Testis (tissue), 3 donors: Measurements from ENCODE around the gene PIEZO2. TPM values are rescaled to one million over a fixed set of nuclear protein-coding genes. Genes with fewer than 3 reads are reported as not detected.

Source experiments
- DNase-seq: peaks from one replicate; pipeline ENCODE4 v3.0.0-alpha.2; 2019
- H3K27ac ChIP-seq, 2 donors: fragments of 200-600 bp; sonication (generic); one replicate each; pipeline ENCODE4 v1.5.1; 2019
- H3K27me3 ChIP-seq: fragments of 200-600 bp; sonication (generic); one replicate; pipeline ENCODE4 v1.5.1; 2019
- H3K36me3 ChIP-seq: fragments of 200-600 bp; sonication (generic); one replicate; pipeline ENCODE4 v1.5.1; 2017; ENCODE audit warnings: low read depth; ENCODE audit errors: missing control alignments
- H3K4me1 ChIP-seq: fragments of 200-600 bp; sonication (generic); one replicate; pipeline ENCODE4 v1.5.1; 2019
- H3K4me3 ChIP-seq, 2 donors: fragments of 200-600 bp; sonication (generic); one replicate each; pipeline ENCODE4 v1.5.1; 2017 to 2019
- H3K9me3 ChIP-seq: fragments of 200-600 bp; sonication (generic); one replicate; pipeline ENCODE4 v1.5.1; 2017
- CTCF ChIP-seq, 3 experiments: fragments of 450-650 bp in 2 of 3; fragments of 200-600 bp in 1 of 3; sonication (generic) in 1 of 3; IDR thresholded peaks; one replicate each; pipeline ENCODE4 v1.5.1; 2016 to 2019; ENCODE audit warnings: antibody characterized with exemption in 3 of 3, mild to moderate bottlenecking in 2 of 3, moderate library complexity in 1 of 3
- POLR2A ChIP-seq: fragments of 450-650 bp; IDR thresholded peaks from one replicate; pipeline ENCODE4 v1.6.1; 2017; ENCODE audit warnings: antibody characterized with exemption, mild to moderate bottlenecking, moderate library complexity
- WGBS, 2 donors: methylation state at CpG; one replicate each; pipeline ENCODE4 v1.1.5; 2018; 5-methylcytosine and 5-hydroxymethylcytosine counted together
- intact Hi-C: fragments of 100-400 bp; cut with DNase I; formaldehyde crosslinking; loops from one replicate; pipeline ENCODE4 v1.15.1; 2023; ENCODE audit warnings: low total_unique reads
- polyA plus RNA-seq: library from polyadenylated mRNA; stranded (reverse); fragments of 350-450 nt; fragmentation: Illumina TruSeq; extraction: RNeasy Lipid Tissue Mini Kit (QIAGEN cat#74804); gene quantifications from one replicate; pipeline ENCODE4 v1.2.3, GENCODE V29; 2014; ENCODE audit warnings: low read depth, low replicate concordance; ENCODE audit not compliant: insufficient read depth
- total RNA-seq, 2 donors: library from RNA; depleted of rRNA; stranded (reverse); fragments of >200 nt; gene quantifications; one replicate each; pipeline ENCODE4 v1.2.3, GENCODE V29; 2016

The PIEZO2 gene
- total and polyA plus RNA-seq, 3 donors from 2014 or later = 2.3 to 3.5 (median 3.0) TPM

GRCh38 chr18:10928011-10928771, 221.2 kb downstream of the PIEZO2 start:
- H3K27me3 ChIP-seq = no peaks in the 10 kb centered on the region
- no peak overlapping the region for H3K27ac ChIP-seq
- no peaks in the 10 kb centered on the region for H3K9me3 ChIP-seq
- intact Hi-C loops = no loop called here
- TF ChIP-seq CTCF (IDR thresholded peaks at IDR 0.05) (no peak), POLR2A (no peak)
- no peak overlapping the region for H3K4me3 ChIP-seq
- peaks cover 5% of the 10 kb centered on the region for H3K4me1 ChIP-seq
- DNase-seq = no peak
- no peaks in the 10 kb centered on the region for H3K36me3 ChIP-seq
- 65 to 75% methylated on average over 8 of the region's 8 CpGs for WGBS, 2 donors

GRCh38 chr18:10927286-10927992, 221.9 kb downstream of the PIEZO2 start:
- peak overlapping the region in 1 of 2 donors; percentile 3 for H3K4me3 ChIP-seq

GRCh38 chr18:10926621-10927161, 222.7 kb downstream of the PIEZO2 start:
- Histone ChIP-seq H3K4me1 (peaks cover 5% of the 10 kb centered on the region), H3K9me3 (no peaks in the 10 kb centered on the region), H3K27ac (no peak overlapping the region), H3K27me3 (no peaks in the 10 kb centered on the region), H3K36me3 (no peaks in the 10 kb centered on the region), H3K4me3 (peak overlapping the region in 1 of 2 donors; percentile 3)
- no peak for TF ChIP-seq POLR2A
- TF ChIP-seq CTCF (IDR thresholded peaks at IDR 0.05) = no peak
- intact Hi-C loops = no loop called here
- WGBS, 2 donors = 15 to 18% methylated on average over 13 of the region's 13 CpGs
- peak; percentile 67 for DNase-seq

More at GRCh38 chr18:10927286-10927992, 221.9 kb downstream of the PIEZO2 start:
- H3K27me3 ChIP-seq = no peaks in the 10 kb centered on the region
- TF ChIP-seq POLR2A = no peak
- TF ChIP-seq CTCF (IDR thresholded peaks at IDR 0.05) = no peak
- no peaks in the 10 kb centered on the region for H3K36me3 ChIP-seq
- intact Hi-C loops = no loop called here
- DNase-seq = peak; percentile 18
- H3K4me1 ChIP-seq = peaks cover 5% of the 10 kb centered on the region
- H3K9me3 ChIP-seq = no peaks in the 10 kb centered on the region
- no peak overlapping the region for H3K27ac ChIP-seq
- 41 to 43% methylated on average over 12 of the region's 12 CpGs for WGBS, 2 donors

- peaks cover 5% of the 10 kb centered on the region for H3K4me1 ChIP-seq
- no peaks in the 10 kb centered on the region for H3K9me3 ChIP-seq
- no peak overlapping the region for H3K27ac ChIP-seq
- no peak for TF ChIP-seq CTCF (IDR thresholded peaks at IDR 0.05)
- TF ChIP-seq POLR2A = no peak
- H3K4me3 ChIP-seq = no peak overlapping the region
- intact Hi-C loops = no loop called here
- DNase-seq = no peak
- no peaks in the 10 kb centered on the region for H3K27me3 ChIP-seq
- 92 to 96% methylated on average over 4 of the region's 4 CpGs for WGBS, 2 donors
- H3K36me3 ChIP-seq = no peaks in the 10 kb centered on the region
Observed at GRCh38 chr18:10924290-10924689, 225.1 kb downstream of the PIEZO2 start.
